Tibial artery (tissue), 4 donors: Measurements from ENCODE around the gene DENND1C.

Experiments
- DNase-seq, 2 donors: peaks; one replicate each; pipeline ENCODE4 v3.0.0-alpha.2; 2019
- H3K27ac ChIP-seq, 2 donors: fragments of 200-600 bp; sonication (generic) in 1 of 2; 1 replicate in 1 of 2; 2 replicates in 1 of 2; pipeline ENCODE4 v1.5.1; 2018 to 2019; ENCODE audit warnings: mild to moderate bottlenecking in 1 of 2
- H3K27me3 ChIP-seq, 2 donors: fragments of 200-600 bp; sonication (generic) in 1 of 2; one replicate each; pipeline versions ENCODE4 v1.5.1 to v1.6.0; 2016 to 2019
- H3K36me3 ChIP-seq, 3 donors: fragments of 200-600 bp; sonication (generic) in 2 of 3; one replicate each; pipeline ENCODE4 v1.5.1; 2016 to 2019; ENCODE audit warnings: mild to moderate bottlenecking in 2 of 3
- H3K4me1 ChIP-seq, 4 donors: fragments of 200-600 bp; sonication (generic) in 2 of 4; 1 replicate in 3 of 4; 2 replicates in 1 of 4; pipeline ENCODE4 v1.5.1; 2016 to 2019
- H3K4me3 ChIP-seq, 2 donors: fragments of 200-600 bp; sonication (generic) in 1 of 2; 1 replicate in 1 of 2; 2 replicates in 1 of 2; pipeline ENCODE4 v1.5.1; 2018 to 2019; ENCODE audit warnings: mild to moderate bottlenecking in 2 of 2
- H3K9me3 ChIP-seq, 3 donors: fragments of 200-600 bp; sonication (generic) in 1 of 3; one replicate each; pipeline ENCODE4 v1.5.1; 2016 to 2019
- intact Hi-C: fragments of 100-400 bp; cut with DNase I; formaldehyde crosslinking; loops from one replicate; pipeline ENCODE4 v1.15.0; 2023; ENCODE audit warnings: low total_unique reads
- TF ChIP-seq, protein P1 (sequence below), 2 experiments: fragments of 200-600 bp in 1 of 2; fragments of 450-650 bp in 1 of 2; IDR thresholded peaks; one replicate each; pipeline ENCODE4 v1.5.1; 2017 to 2019; ENCODE audit warnings: antibody characterized with exemption in 2 of 2, mild to moderate bottlenecking in 1 of 2, moderate library complexity in 1 of 2

Gene DENND1C

DNA sequence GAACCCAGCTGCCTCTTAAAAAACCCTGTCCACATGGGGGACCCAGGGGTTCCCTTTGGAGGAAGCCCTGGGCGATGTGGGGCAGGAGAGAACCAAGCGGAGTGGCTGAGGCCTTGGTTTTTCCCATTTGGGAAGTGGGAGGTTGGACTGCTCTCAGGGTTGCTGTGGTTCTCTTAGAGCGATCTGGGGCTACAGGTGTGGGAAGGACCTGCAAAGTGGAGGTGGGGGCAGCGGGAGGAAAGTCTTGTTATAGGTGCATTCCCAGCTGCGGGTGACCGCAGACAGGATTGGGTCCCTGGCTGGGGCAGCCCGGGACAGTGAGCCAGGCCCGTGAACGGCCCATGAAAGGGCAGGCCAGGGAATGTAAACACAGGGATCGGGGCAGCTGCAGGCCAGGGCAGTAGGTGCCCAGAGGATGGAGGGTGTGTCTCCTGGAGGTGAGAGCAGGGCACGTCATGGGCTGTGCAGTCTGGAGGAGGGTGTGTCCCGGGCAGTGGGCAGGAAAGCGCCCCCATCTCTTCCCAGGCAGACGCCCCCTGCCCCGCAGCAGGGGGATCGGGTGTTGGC, 22.8 kb downstream of the DENND1C start:
- peak overlapping the region; percentile 65 to 72 for H3K4me3 ChIP-seq
- peaks cover 0 to 24% (median 14%) of the 10 kb centered on the region in 4 donors for H3K4me1 ChIP-seq
- peak in 1 of 2 donors; percentile 67 for DNase-seq
- peaks cover 0 to 9% of the 10 kb centered on the region in 2 donors for H3K27me3 ChIP-seq
- TF ChIP-seq, protein P1, sequence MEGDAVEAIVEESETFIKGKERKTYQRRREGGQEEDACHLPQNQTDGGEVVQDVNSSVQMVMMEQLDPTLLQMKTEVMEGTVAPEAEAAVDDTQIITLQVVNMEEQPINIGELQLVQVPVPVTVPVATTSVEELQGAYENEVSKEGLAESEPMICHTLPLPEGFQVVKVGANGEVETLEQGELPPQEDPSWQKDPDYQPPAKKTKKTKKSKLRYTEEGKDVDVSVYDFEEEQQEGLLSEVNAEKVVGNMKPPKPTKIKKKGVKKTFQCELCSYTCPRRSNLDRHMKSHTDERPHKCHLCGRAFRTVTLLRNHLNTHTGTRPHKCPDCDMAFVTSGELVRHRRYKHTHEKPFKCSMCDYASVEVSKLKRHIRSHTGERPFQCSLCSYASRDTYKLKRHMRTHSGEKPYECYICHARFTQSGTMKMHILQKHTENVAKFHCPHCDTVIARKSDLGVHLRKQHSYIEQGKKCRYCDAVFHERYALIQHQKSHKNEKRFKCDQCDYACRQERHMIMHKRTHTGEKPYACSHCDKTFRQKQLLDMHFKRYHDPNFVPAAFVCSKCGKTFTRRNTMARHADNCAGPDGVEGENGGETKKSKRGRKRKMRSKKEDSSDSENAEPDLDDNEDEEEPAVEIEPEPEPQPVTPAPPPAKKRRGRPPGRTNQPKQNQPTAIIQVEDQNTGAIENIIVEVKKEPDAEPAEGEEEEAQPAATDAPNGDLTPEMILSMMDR (IDR thresholded peaks at IDR 0.05), result no peak
- H3K9me3 ChIP-seq, result peaks cover 0 to 9% (median 8%) of the 10 kb centered on the region in 3 donors
- intact Hi-C loops, result no loop called here
- peaks cover 14 to 35% (median 31%) of the 10 kb centered on the region in 3 donors for H3K36me3 ChIP-seq
- H3K27ac ChIP-seq, result peak overlapping the region; percentile 64 to 73

DNA sequence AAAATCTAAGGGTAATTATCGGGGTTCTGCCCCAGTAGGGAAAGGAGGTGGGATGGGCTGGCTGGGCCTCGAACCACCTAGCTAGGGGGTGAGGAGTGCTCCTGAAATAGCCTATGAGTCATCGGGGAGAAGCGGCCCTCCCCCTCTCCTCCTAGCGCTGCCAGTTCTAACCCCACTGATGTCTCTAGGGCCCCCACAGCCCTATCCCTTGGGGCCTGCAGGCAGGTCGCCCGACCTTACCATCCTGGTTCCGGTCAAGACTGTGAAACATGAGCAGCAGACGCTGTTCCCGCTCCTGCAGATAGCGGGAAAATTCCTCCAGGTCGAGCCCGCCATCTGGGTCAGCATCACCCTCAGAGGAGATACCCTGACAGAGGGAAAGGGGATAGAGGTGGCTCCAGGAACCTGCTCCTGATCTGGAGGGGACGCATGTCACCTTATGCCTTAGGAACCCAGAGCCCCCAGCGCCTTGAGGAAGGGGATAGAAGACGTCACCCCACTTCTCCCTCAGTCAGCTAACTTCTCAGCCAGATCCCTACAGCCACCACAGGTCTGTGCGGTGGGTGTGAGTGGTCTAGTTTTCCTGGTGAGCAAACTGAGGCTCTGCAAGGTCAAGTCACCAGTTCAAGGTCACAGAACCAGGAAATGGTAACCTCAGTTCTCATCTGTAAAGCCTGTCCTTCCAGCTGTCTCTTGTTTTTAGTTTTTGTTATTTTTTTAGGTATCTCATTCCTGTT, 23.5 kb downstream of the DENND1C start:
- Histone ChIP-seq H3K36me3 (peaks cover 20 to 42% (median 37%) of the 10 kb centered on the region in 3 donors), H3K4me3 (peak overlapping the region in 1 of 2 donors; percentile 72), H3K9me3 (peaks cover 0 to 12% (median 11%) of the 10 kb centered on the region in 3 donors), H3K4me1 (peaks cover 0 to 23% (median 14%) of the 10 kb centered on the region in 4 donors), H3K27me3 (peaks cover 0 to 3% of the 10 kb centered on the region in 2 donors), H3K27ac (peak overlapping the region; percentile 13 to 73)
- intact Hi-C loops, result no loop called here
- TF ChIP-seq, protein P1 (IDR thresholded peaks at IDR 0.05), result no peak
- DNase-seq, result no peak

DNA sequence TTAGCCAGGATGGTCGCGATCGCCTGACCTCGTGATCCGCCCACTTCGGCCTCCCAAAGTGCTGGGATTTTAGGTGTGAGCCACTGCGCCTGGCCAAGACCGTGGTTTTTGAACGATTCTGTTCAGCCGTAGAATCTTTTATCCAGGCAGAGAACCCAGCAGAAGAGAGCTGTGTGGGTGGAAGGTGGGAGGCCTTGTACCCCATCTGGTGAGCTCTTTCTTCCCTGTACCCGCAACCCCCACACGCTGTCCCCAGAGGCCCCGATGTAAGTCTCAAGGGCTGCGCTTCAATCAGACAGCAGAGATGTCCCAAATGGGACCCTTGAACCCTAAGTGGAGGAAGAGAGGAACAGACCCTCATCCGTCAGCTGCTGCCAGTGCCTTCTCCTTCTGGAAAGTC, 25.7 kb downstream of the DENND1C start:
- Histone ChIP-seq H3K36me3 (peaks cover 29 to 64% (median 53%) of the 10 kb centered on the region in 3 donors), H3K4me1 (peaks cover 0 to 23% (median 14%) of the 10 kb centered on the region in 4 donors), H3K9me3 (peaks cover 0 to 12% (median 11%) of the 10 kb centered on the region in 3 donors), H3K4me3 (no peak overlapping the region), H3K27ac (no peak overlapping the region), H3K27me3 (no peaks in the 10 kb centered on the region)
- TF ChIP-seq, protein P1 (IDR thresholded peaks at IDR 0.05), result no peak
- DNase-seq, result no peak
- intact Hi-C loops, result no loop called here

DNA sequence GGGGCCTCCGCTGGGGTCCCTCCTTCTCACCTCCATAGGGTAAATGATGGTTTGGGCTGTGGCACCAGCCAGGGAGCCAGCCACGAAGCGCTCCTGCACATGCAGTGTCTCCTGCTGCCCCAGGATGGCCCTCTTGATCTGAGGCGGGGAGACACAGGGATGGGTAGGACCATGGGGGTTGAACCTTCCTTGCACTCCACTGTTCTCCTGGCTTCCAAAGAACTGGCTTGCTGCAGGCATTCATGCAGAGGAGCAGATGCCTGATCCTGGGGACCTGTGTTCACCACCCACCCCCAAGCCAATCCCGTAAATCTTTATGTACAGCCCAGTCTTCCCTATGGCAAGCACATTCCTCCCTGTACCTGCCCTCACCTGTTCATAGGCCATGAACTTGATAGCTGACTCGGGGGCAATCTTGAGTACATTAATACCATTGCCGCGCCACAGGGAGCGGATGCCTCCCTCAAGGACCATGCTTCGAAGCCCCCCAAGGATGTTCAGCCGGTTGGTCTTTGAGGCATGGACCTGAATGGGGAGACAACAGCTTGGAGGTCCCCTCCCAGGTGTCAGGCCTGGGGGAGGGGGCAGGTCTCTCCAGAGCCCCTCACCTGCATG, 27.5 kb downstream of the DENND1C start:
- Histone ChIP-seq H3K36me3 (peaks cover 29 to 73% (median 55%) of the 10 kb centered on the region in 3 donors), H3K4me3 (no peak overlapping the region), H3K9me3 (peaks cover 0 to 12% (median 11%) of the 10 kb centered on the region in 3 donors), H3K27ac (no peak overlapping the region), H3K4me1 (peaks cover 0 to 15% (median 11%) of the 10 kb centered on the region in 4 donors), H3K27me3 (no peaks in the 10 kb centered on the region)
- TF ChIP-seq, protein P1 (IDR thresholded peaks at IDR 0.05), result no peak
- no peak for DNase-seq
- intact Hi-C loops, result no loop called here

DNA sequence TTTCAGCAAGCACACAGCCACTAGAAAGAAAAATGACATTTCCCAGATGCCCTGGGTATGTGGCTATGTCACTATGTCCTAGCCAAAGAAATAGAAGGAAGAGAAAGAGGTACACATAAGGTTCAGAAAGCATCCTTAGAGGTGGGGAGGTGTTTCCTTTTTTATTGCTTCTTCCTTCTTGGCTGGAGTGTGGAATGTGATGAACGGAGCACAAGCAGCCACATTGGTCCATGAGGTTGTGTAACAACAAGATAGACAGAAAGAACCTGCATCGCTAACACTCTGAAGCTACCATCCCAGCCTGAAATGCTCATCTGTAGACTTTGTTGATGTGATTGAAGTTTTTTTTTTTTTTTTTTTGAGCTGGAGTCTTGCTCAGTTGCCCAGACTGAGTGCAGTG, 28.7 kb downstream of the DENND1C start:
- H3K27ac ChIP-seq, result no peak overlapping the region
- H3K27me3 ChIP-seq, result no peaks in the 10 kb centered on the region
- peaks cover 29 to 75% (median 55%) of the 10 kb centered on the region in 3 donors for H3K36me3 ChIP-seq
- H3K4me1 ChIP-seq, result peaks cover 0 to 3% (median under 1%) of the 10 kb centered on the region in 4 donors
- H3K4me3 ChIP-seq, result no peak overlapping the region
- TF ChIP-seq, protein P1 (IDR thresholded peaks at IDR 0.05), result no peak
- intact Hi-C loops, result no loop called here
- no peak for DNase-seq
- H3K9me3 ChIP-seq, result peaks cover 0 to 12% (median 11%) of the 10 kb centered on the region in 3 donors
